Measurements from ENCODE around the gene TLE7.
A peak's percentile ranks its signal among the peaks of the same experiment; 100 is the strongest.

The TLE7 gene

DNA sequence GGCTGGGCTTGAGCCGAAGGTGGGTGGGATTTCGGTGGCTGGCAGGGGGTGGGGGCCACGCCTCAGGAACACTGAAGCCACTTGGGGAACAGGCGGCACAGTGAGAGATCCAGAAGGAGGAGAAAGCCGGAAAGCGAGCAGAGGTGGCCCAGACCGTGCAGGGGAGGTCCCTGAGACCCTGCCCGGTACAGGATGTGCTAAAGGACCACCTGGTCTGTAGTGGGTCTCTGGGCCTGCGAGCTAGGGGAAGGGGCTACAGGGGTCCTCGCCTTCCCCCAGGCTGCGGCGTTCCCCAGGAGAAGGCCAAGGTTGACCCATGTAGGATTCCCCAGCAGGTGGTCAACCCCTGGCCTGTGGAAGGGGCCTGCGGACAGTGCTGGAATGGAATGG lies at the start of gene TLE7:
TSS of gene TLE7 (minus strand) at position 4 of the 390 bp plus-strand sequence. CDS start 8,730 bp downstream, outside the sequence.
- no peak for DNase-seq (ENCODE audit: low spot score)

DNA sequence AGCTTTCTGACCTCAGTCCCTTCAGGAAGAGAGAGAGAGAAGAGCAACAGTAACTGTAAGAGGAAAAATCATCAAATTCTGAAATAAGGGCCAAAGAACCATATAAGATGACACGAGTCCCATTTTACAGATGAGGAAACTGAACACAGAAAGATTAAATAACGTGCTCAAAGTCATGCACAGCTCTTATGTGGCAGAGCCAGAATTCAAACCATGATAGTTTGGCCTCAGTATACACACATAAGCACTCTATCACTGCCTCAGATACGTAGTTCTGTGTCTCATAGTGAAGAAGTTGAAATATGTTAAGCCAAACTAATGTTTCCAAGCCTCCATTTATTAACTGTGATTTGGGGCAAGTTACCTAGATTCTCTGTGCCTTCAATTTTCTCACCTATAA lies 49.2 kb upstream of the TLE7 start:
- DNase-seq (ENCODE audit: low spot score), result no peak

DNA sequence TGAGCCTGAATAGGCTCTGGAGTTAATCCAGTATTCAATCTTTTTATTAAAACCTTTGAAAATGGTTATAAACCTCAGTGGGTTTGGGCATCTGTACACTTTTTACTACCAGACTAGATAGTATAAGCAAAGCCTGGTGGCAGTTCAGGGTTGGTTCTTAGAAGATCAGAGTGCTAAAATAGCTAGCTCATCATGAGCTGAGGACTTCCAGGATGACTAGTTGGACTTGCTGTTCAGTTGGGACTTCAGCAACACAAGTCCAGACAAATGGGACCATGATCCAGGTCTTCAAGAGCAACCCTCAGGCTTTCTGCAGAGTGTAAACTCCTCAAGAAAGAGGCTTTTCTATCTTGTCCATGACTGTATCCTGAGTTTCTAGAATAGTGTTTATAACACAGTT lies 48.5 kb upstream of the TLE7 start:
- no peak for DNase-seq (ENCODE audit: low spot score)

DNA sequence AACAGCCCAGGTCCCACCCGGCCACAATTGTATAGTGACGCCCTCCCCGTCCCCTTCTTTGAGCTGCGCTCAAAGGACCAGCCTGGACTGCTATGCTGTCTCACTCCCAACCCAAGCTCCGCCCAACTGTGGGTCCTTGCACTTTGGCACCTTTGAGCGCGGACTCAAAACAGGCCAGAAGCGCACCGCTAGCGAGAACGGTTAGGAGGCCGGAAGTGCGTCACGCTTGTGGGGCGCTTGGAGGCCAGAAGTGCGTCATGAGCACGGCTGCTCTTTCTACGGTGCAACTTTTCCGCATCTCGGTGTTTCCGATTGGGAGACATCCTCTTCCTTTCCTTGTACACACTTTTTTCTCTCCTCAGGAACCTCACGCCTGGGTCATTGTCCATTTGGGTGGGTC lies 47.3 kb upstream of the TLE7 start, which contains the start of gene ZNF19:
TSS of gene ZNF19 (minus strand) at position 203 of the 400 bp plus-strand sequence. CDS start 7,210 bp downstream, outside the sequence.
- no peak for DNase-seq (ENCODE audit: low spot score)

DNA sequence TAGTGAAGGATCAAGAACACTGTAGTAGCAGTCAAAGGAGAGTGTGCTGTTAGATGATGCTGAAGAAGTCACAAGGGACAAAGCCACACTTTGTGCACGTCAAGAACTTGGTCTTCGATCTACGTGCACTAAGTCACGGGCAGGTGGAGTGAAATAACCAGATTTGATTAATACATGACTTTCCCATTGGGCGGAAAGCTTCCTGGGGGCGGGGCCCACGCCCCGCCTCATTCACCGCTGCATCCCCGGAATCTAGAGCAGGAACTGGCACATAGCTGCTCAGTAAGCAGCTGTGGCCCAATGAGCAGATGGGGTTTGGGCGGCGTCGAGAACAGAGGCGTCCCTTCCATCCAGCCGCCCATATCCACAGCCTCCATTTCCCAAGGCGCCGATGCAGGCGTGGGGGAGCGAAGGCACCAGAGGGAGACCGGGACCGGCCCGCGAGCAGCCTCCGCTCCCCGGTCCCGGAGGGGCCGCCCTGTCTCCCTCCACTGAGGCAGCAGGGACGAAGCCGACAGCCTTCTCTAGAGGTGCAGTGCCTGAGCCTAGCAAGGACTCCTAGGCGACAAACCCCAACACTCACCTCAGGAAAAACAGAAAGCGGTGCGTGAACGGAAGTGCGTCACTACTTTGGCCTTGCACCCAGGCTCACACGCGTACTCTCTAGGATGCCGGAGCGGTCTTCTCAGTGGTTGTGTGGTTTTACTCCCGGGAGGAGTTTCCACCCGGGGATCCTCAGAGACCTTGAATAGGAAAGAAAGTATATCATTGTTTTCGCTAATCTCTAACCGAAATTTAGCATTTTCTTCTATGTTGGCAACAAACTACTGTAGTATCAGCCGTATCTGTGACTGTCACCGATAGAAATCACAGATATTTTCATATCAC lies 42.4 kb upstream of the TLE7 start:
- DNase-seq (ENCODE audit: low spot score), result peak; percentile 76

DNA sequence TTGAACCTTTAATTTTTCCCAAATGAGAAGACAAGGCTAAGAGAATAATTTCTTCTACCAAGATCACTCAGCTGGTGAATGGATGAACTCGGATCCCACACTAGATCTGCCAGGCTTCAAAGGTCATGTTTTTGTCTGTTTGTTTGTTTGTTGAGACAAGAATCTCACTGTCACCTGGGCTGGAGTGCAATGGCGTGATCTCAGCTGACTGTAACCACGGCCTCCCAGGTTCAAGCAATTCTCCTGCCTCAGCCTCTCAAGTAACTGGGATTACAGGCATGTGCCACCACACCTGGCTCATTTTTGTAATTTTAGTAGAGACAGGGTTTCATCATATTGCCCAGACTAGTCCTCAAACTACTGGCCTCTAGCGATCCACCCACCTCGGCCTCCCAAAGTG lies 40.7 kb upstream of the TLE7 start:
- no peak for DNase-seq (ENCODE audit: low spot score)

DNA sequence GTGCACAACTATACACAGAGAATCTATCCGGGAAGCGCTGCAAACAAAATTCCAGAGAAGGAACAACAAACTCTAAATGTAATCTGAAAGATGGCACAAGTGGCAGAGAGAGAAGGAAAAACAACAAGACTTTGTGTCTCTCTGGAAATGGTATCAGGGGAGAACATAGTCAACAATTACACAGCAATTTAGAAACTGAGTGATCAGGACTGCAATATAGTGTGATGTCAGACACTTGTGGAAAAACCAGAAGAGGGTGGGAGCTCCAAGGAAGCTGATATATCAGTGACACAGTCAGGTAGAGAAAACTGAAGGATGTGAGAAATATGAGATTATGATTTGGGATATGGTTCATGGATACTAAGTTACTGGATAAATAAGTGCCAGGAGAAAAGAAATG lies 39.1 kb upstream of the TLE7 start:
- DNase-seq (ENCODE audit: low spot score), result no peak

DNA sequence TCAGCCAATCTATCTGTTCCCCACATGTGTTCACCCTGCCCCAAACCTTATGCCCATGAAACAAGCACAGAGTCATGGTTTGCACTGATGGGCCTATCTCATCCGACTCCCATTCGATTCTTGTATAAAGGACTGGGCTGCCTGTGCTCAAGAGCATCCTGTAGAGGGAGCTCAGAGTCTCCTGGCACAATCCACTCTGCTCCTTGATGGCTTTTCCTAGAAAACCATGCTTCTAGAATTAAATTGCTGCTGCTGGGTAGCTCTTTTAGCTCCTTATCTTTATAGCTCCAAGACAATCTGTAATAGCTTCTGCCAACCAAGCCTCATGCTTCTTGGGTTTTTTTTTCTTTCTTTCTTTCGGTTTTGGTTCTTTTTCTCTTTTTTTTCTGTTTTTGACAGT lies 37.6 kb upstream of the TLE7 start:
- DNase-seq (ENCODE audit: low spot score), result no peak

DNA sequence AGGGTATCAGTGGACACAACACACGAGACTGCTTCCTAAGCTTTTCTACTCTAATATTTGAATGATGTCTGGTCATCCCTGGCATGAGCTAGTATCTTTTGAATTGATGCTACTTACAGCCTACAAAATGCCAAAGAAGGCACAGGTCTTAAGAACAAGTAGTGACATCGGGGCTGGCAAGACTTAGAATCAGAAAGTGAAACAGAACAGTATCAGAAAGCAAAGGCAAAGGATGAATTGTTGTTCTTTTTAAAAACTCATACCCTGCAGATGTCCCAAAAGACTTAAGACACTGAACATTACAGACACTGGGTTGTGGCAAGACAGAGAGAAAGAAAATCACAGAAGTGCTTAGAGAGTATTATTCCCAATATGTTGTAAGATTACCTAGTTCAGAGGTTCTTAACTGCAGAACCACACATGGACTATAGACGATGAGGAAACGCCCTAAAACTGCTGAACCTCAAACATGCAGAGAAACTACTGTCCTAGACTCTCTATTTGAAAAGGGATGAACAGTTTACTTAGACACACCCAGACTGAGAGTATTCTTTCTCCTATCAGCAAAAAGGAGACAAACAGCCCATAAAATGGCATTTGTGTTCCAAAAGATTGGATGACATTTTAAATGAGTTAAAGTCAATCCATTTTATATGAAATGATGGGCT lies 34.7 kb upstream of the TLE7 start:
- DNase-seq (ENCODE audit: low spot score), result no peak

DNA sequence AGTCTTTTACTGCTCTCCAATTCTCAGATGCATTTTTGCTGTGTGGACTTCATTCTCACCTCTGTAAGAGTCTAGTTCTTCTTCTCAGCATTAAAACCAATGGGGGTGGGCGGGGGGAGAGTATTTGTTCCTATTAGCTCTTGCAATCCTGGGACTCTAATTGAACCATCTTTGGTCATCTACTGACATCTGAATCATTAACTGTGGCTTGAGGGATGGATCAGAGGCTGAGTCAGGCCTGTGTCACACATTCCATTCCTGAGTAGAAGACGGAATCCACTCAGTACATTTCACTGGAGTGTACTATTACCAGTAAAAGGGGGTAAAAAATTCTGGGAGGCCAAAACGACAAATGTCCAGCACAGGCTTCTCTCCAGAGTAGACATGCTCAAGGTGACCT lies 33.0 kb upstream of the TLE7 start:
- DNase-seq (ENCODE audit: low spot score), result no peak

DNA sequence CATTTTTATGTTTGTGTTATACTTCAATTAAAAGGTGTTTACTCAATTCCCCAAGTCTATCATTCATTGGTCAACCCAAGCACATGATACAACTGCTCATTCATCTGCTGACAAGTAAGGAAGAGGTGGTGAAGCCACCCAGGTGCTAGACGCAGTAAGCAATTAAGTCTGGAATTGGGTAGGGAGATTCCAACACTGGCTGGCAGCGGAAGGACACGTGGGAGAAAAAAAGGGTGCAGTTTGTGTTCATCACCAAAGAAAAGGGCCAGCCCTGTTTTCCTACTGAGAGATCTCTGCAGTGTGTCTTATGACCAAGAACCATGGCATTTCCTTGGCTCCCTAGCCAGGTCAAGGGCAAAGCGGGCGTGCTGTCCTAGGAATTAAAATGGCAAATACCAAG lies 32.0 kb upstream of the TLE7 start:
- DNase-seq (ENCODE audit: low spot score), result no peak

DNA sequence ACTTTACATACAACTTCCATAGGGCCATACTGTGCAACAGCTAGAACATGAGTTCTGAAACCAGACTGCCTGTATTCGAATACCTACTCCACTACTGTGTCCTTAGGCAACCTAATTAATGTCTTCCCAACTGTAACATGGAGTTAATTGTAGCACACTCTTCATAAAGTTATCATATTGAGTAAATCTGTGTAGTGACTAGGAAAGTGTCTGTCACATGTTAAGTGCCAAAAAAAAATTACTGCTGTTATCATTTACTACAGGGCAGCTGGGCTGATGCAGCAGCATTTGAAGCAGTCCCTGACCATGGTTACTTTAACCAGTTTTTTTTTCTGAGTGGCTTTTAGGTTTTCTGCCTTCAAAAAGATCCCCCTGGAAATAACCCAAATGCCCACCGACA lies 31.1 kb upstream of the TLE7 start:
- DNase-seq (ENCODE audit: low spot score), result no peak

DNA sequence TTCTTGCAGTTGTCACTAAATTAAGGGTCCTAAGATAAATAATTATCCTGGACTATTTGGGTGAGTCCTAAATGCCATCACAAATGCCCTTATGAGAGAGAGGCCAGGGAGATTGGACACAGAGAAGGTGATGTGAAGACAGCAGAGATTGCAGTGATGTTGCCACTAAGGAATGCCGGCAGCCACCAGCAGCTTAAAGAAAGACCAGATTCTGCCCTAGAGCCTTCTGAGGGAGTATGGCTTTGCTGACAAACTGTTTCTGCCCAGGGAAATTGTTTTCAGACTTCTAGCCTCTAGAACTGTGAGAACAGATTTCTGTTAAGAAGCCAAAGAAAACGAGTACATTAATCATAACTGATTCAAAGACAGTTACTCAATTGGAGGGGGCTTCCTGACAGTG lies 30.2 kb upstream of the TLE7 start:
- no peak for DNase-seq (ENCODE audit: low spot score)

DNA sequence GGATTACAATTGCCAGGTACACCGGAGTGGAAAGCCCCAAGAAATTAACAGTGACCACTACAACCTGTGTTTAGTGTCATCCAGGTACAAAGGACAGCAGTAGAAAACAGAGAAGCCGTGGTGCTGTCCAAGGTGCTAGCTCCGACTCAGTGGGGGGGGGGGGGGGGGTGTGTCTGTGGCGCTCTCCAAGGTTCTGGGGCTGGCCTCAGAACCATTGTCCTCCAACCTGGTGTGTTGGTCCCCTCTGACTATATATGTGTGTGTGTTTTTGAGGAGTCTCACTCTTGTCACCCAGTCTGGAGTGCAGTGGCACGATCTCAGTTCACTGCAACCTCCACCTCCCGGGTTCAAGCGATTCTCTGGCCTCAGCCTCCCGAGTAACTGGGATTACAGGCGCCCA lies 26.0 kb upstream of the TLE7 start:
- DNase-seq (ENCODE audit: low spot score), result peak; percentile 51

DNA sequence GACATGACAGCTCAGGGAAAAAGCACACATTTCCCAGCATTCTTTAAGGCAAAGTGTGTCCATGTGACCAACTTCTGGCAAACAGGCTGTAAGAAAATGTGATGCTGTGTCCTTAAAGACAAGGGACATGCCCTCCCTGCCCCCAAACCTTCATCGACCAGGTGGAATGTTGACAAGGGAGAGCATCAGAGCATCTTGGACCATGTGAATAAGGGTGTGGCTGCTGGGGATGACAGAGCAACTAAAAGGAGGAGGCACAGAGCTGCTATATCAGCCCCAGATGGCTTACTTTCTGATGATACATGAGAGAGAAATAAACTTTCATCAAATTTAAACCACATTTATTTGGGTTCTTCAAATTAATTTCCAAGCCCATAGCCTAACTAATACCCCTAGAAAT lies 22.4 kb upstream of the TLE7 start:
- no peak for DNase-seq (ENCODE audit: low spot score)

DNA sequence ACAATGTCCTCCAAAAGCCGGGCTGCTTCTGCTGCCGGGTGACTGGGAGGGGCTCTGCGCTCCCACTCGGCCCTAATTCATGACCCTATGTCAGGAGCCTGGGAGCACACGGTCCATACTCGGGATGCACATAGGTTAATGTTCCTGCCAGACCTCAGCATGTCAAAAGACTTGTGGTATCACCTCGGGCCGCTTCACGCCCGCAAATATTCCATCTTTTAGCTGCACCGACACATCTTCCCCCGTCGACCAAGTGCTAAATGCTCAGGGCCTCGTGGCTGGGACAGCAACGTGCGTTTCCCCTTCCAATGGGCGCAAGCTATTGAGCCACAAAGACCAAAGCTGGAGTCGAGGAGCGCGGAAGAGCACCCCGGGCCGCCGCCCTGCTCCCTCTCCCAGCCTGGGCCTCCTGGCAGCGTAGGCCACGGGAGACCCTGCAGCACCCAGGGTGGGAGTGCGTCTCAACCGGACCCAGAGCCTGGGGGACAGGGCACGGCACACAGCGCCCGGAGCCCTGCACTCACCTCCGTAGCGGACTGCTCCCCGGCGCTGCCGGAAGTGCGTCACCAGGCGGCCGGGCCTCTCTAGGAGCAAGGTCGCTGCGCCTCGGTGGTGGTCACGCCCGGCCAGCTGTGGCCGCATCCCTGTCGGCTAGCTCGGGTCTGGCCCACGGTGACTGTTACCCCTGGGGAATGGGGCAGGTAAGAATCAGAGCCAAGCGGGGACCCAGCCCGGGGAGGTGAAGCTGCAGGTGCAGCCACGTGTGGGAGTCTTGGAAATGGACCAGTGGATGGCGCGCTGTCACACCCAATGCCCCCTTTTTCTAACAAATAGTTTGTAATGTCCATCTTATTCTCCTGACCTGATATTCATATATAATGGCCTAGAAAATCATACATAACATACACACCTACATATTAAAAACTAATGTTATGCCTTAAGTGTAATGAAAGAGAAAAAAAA lies 20.1 kb upstream of the TLE7 start, which contains the start of gene ZNF23:
TSS of gene ZNF23 (minus strand) at position 562 of the 963 bp plus-strand sequence. CDS start 5,451 bp downstream, outside the sequence.
- peak; percentile 90 for DNase-seq (ENCODE audit: low spot score)

DNA sequence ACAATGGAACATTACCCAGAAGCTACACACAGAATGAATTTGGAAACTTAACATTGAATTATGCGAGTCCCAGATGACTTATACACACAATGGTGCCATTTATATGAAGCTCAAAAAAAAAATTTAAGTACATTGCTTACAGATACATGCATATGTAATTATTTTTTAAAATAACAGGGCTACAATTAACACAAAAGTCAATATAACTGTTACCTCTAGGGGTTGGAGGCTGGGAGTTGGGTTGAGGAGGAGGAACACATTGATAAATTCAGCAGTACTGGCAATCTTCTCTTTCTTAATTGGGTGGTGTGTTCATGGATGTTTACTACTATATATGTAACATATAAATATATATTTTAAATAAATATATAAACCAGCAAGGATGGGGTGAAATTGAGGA lies 19.1 kb upstream of the TLE7 start:
- no peak for DNase-seq (ENCODE audit: low spot score)

DNA sequence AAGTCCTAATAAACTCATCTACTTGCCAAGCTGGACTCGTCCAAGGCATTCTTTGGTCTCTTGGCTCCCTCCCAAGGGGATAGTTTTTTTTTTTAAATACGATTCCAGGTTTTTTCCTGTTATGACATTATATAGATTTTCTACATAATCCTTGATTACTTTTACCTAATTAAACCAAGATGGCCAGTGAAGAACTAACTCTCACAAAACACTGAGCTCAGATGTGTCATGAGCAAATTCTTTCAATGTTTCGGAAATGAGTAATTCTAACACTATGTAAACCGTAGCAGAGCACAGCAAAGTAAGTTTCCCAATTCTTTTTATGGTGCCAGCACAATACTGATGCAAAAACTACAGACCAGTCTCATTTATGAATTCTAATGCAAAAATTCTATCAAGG lies 18.4 kb upstream of the TLE7 start:
- DNase-seq (ENCODE audit: low spot score), result no peak

DNA sequence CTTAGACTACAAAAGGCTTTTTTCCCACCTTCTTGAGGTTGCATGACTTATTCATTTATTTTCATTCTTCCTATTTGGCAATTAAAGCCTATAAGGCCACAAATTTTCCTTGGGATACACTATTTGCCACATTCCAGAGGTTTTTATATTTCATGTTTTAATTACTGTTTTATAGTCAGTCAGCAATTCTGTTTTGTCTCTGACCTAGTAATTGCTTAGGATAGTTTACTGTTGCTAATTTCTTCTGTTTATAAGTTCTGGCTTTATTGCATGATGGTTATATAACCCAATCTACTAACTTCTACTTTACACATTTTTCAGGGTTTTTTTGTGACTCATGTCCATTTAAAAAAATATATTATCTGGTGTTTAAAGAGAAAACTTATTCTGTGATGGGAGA lies 17.7 kb upstream of the TLE7 start:
- DNase-seq (ENCODE audit: low spot score), result no peak

DNA sequence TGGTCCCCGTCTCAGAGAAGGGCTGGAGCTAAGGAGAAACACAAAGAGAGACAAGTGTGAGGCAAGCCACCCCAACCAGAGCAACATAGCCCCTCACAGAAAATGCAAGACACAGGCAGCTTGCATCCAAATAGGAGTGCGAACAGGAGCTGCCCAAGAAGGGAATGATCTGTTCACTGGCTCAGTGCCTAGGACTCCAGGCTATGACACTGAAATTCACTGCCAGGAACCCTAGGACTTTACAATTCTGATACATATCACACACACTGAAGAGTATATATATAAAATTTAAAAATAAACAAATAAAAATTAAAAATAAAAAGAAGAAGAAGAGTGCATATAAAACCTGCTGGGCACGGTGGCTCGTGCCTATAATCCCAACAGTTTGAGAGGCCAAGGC lies 14.9 kb upstream of the TLE7 start:
- DNase-seq (ENCODE audit: low spot score), result no peak

DNA sequence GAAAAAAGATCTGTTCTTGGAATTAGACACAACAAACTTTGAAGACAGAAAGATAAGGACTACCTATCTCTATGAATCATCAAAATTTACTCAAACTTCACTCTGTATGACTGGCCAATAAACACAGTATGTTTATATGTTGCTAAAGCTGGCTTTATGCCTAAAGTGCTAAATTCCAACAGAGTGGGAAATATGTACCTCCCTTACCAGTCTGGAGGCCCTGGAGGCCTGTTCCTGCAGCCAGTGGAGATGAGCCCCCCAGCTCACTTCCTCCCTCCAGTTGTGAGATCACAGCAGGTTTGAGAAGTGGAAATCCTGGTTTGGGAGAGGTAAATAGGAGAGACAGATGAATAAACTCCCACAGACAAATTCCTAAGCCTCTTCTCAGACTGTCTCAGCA lies 11.2 kb upstream of the TLE7 start:
- no peak for DNase-seq (ENCODE audit: low spot score)

DNA sequence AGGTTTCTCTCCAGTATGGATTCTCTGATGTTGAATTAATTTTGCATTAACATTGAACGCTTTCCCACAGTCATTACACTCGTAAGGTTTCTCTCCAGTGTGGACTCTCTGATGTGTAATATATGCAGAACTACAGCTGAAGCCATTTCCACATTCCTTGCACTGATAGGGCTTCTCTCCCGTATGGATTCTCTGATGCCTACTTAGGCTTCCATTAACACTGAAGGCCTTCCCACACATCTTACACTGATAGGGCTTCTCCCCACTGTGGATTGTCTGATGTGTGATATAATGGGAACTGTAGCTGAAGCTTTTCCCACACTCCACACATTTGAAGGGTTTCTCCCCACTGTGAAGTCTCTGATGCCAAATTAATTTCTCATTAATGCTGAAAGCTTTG lies 7.2 kb upstream of the TLE7 start:
- no peak for DNase-seq (ENCODE audit: low spot score)

All from germinal center (tissue), 1 donor.